H1 (cell line): ENCODE measurements around the gene QSOX1. TPM values are rescaled to one million over a fixed set of nuclear protein-coding genes. Genes with fewer than 3 reads are reported as not detected.

Experiments
- BRCA1 ChIP-seq: IDR thresholded peaks from 2 replicates; pipeline ENCODE4 v1.6.1; 2012; ENCODE audit warnings: low read depth, low read length, improper control_type of control experiment
- CHD1 ChIP-seq: IDR thresholded peaks from 2 replicates; pipeline ENCODE4 v1.6.1; 2012; ENCODE audit warnings: low read depth, low read length, improper control_type of control experiment
- CTCF ChIP-seq, 3 experiments: IDR thresholded peaks; 1 replicate in 2 of 3; 2 replicates in 1 of 3; pipeline versions ENCODE4 v1.5.1 to v1.6.1; 2011; ENCODE audit warnings: low read length in 3 of 3, mild to moderate bottlenecking in 3 of 3, inconsistent platforms in 2 of 3, low read depth in 1 of 3, moderate library complexity in 1 of 3; ENCODE audit not compliant: insufficient read depth in 1 of 3; ENCODE audit errors: control extremely low read depth in 1 of 3
- EGR1 ChIP-seq: IDR thresholded peaks from 2 replicates; pipeline ENCODE4 v1.6.1; 2011; ENCODE audit warnings: low read depth, low read length, borderline replicate concordance
- HDAC6 ChIP-seq: IDR thresholded peaks from one replicate; pipeline ENCODE4 v1.7.1; 2012; ENCODE audit warnings: low read depth, mild to moderate bottlenecking, inconsistent platforms, low read length, moderate library complexity
- POLR2AphosphoS5 ChIP-seq: IDR thresholded peaks from 2 replicates; pipeline ENCODE4 v1.6.1; 2011; ENCODE audit warnings: low read depth, low read length
- SAP30 ChIP-seq: fragments of 300-600 bp; sonication (generic); IDR thresholded peaks from 2 replicates; pipeline ENCODE4 v1.7.1; 2012; ENCODE audit warnings: low read length, moderate library complexity, mild to moderate bottlenecking, inconsistent platforms; ENCODE audit not compliant: insufficient read depth, insufficient replicate concordance
- TEAD4 ChIP-seq: IDR thresholded peaks from 2 replicates; pipeline ENCODE4 v1.6.1; 2012; ENCODE audit warnings: low read depth, low read length, inconsistent platforms, mixed read lengths
- polyA plus RNA-seq, 7 experiments: library from polyadenylated mRNA; depleted of rRNA in 3 of 7; stranded (reverse) in 5 of 7; unstranded in 2 of 7; fragments of >200 nt in 5 of 7; fragments of 200-250 nt in 2 of 7; gene quantifications; 1 replicate in 5 of 7; 2 replicates in 1 of 7; 4 replicates in 1 of 7; pipeline versions ENCODE4 v1.2.1 to v1.2.3, GENCODE V29; 2011 to 2013; ENCODE audit warnings: missing spikeins in 2 of 7, mixed read lengths in 2 of 7
- total RNA-seq: library from RNA; stranded (reverse); fragmentation: NEBNext Ultra II Directional; extraction: Animal tissue kit (Norgen Biotek cat#: 25700); gene quantifications from 2 replicates; pipeline ENCODE4 v1.2.1, GENCODE V29; 2021
- TF ChIP-seq, protein P1 (sequence below): IDR thresholded peaks from 2 replicates; pipeline ENCODE4 v1.6.1; 2012; ENCODE audit warnings: inconsistent platforms

QSOX1 gene
- total and polyA plus RNA-seq, 2 of the 8 experiments (the other 6 are each of a cell fraction or from before 2014, with no cell fraction given) = 97.7 to 123 TPM

DNA sequence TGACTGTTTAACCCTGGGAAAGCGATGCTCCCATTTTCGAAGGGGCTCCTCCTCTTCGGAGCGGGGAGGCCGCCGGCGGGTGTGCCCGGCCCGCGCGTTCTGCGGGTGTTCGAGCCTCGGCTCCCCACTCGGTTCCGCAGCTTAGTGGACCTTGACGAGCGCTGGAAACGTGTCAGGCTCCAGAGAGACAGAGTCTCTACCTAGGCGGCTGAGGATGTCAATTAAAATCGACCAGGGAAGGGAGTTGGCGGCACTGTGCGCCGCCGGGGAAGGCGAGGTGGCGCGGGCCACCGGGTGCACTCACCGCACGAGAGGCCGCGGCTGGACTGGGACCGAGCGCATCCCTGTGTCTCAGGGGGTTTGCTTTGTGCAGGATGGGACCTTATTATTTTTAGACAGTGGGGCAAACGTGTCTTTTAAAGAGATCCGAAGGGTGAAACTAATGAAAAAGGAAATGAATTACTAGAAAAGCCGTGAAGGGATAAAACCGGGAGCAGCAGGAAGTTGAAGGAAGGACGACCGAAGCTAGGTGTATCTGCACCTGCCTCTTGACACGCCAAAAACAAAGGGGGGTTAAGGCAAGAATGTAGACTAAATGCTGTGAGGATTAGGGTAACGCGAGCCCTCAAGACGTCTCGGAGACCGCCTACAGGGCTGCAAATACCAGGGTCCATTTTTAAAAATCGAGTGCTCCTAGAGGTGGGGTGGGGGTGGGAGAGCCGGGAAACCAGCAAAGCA, 81.0 kb downstream of the QSOX1 start (continued):
- no peak for TF ChIP-seq CTCF (IDR thresholded peaks at IDR 0.05; ENCODE audit: control extremely low read depth in 1 of 3, insufficient read depth in 1 of 3, low read depth in 1 of 3, low read length in 3 of 3)
- TF ChIP-seq SAP30 = no peak
- TF ChIP-seq BRCA1 = no peak
- TF ChIP-seq, protein P1, sequence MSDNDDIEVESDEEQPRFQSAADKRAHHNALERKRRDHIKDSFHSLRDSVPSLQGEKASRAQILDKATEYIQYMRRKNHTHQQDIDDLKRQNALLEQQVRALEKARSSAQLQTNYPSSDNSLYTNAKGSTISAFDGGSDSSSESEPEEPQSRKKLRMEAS = no peak
- no peak for TF ChIP-seq CHD1
- TF ChIP-seq HDAC6 = no peak
- TF ChIP-seq POLR2AphosphoS5 = no peak
- peak; percentile 82 for TF ChIP-seq TEAD4
- TF ChIP-seq EGR1 = no peak
